Lung (tissue), 12 donors: ENCODE measurements around the gene PITRM1. TPM values are rescaled to one million over a fixed set of nuclear protein-coding genes. Genes with fewer than 3 reads are reported as not detected.
"Not testable (repeated sequence)": the region's sequence is repeated elsewhere in the genome, so short reads cannot be mapped to it uniquely, and the experiment has no call there.

Source experiments
- ATAC-seq: fragments of 200-7000 bp; cut with Tn5 transposase; one replicate; pipeline ENCODE4 v1.9.1; 2020; ENCODE audit warnings: moderate number of reproducible peaks; ENCODE audit not compliant: insufficient read depth, low FRiP score
- DNase-seq, 3 donors: peaks; one replicate each; pipeline ENCODE4 v3.0.0-alpha.2; 2013 to 2017
- H3K27ac ChIP-seq, 2 donors: one replicate each; pipeline ENCODE4 v1.5.1; 2013; ENCODE audit warnings: mild to moderate bottlenecking in 2 of 2, moderate library complexity in 2 of 2, control low read depth in 1 of 2, inconsistent platforms in 1 of 2, low read depth in 1 of 2, low read length in 1 of 2
- H3K27me3 ChIP-seq, 3 donors: one replicate each; pipeline ENCODE4 v1.5.1; 2013; ENCODE audit warnings: low read length in 2 of 3; ENCODE audit not compliant: control insufficient read depth in 3 of 3, insufficient read depth in 3 of 3
- H3K36me3 ChIP-seq, 4 donors: one replicate each; pipeline ENCODE4 v1.5.1; 2013; ENCODE audit warnings: low read length in 4 of 4, mild to moderate bottlenecking in 1 of 4, moderate library complexity in 1 of 4; ENCODE audit not compliant: control insufficient read depth in 4 of 4, insufficient read depth in 4 of 4
- H3K4me1 ChIP-seq, 5 donors: one replicate each; pipeline ENCODE4 v1.5.1; 2013; ENCODE audit warnings: low read length in 5 of 5, mild to moderate bottlenecking in 2 of 5, moderate library complexity in 1 of 5; ENCODE audit not compliant: control insufficient read depth in 5 of 5, insufficient read depth in 5 of 5
- H3K4me3 ChIP-seq: one replicate; pipeline ENCODE4 v1.5.1; 2013; ENCODE audit warnings: mild to moderate bottlenecking, control low read depth, moderate library complexity
- H3K9ac ChIP-seq, 2 donors: one replicate each; pipeline ENCODE4 v1.5.1; 2013; ENCODE audit warnings: low read length in 2 of 2, control low read depth in 1 of 2; ENCODE audit not compliant: insufficient read depth in 1 of 2
- H3K9me3 ChIP-seq, 4 donors: one replicate each; pipeline ENCODE4 v1.5.1; 2013; ENCODE audit warnings: low read length in 3 of 4, mild to moderate bottlenecking in 1 of 4, moderate library complexity in 1 of 4; ENCODE audit not compliant: control insufficient read depth in 4 of 4, insufficient read depth in 3 of 4
- WGBS, 2 donors: extraction: QIAGEN DNeasy Blood & Tissue Kit; methylation state at CpG; one replicate each; pipeline ENCODE4 v1.1.7; 2013; 5-methylcytosine and 5-hydroxymethylcytosine counted together
- polyA plus RNA-seq, 2 donors: library from polyadenylated mRNA; stranded (reverse); fragments of 200-250 nt; gene quantifications; one replicate each; pipeline ENCODE4 v1.2.1, GENCODE V29; 2013
- total RNA-seq, 2 donors: library from RNA; depleted of rRNA in 1 of 2; stranded (reverse); fragments of >200 nt in 1 of 2; gene quantifications; one replicate each; pipeline ENCODE4 v1.2.1, GENCODE V29; 2014 to 2021
- TF ChIP-seq, protein P1 (sequence below): IDR thresholded peaks from 2 replicates; pipeline ENCODE4 v1.5.1; 2012; ENCODE audit warnings: mild to moderate bottlenecking; ENCODE audit errors: control extremely low read depth, extremely low read depth
- donor health status: control.
- donor health status: control.
- donor health status: Bipolar disorder and iron deficiency.
- donor health status: healthy.
- donor health status: DM: yes; HTN: yes; CAD: no.

The PITRM1 gene
- total and polyA plus RNA-seq, 4 donors, result 46.5 to 88.5 (median 60.7) TPM

DNA sequence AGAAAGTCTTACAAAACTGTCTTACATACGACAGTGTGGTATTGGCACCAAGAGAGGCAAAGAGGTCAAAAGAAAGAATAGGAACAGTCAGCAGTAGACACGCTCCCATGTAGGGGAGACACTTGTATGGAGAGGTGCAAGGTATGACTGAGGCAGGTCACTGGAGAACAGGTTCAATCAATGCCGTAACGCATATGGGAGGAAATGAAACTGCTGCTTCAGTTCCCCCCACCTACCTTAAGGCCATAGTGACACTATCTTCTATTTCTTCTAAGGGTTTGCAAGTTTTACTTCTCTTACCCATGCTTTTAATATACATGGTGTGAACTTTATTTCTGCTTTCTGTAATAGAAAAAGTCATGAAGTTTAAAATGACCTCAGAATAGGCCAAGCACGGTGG is 5.5 kb upstream of the PITRM1 start:
- no peak for ATAC-seq
- H3K4me1 ChIP-seq, result peaks cover 0 to 6% (median 0%) of the 10 kb centered on the region in 5 donors
- H3K27me3 ChIP-seq, result no peaks in the 10 kb centered on the region
- DNase-seq, result no peak
- no peaks in the 10 kb centered on the region for H3K36me3 ChIP-seq
- H3K4me3 ChIP-seq, result no peak overlapping the region
- 77 to 84% methylated on average over 5 of the region's 5 CpGs for WGBS, 2 donors
- TF ChIP-seq, protein P1, sequence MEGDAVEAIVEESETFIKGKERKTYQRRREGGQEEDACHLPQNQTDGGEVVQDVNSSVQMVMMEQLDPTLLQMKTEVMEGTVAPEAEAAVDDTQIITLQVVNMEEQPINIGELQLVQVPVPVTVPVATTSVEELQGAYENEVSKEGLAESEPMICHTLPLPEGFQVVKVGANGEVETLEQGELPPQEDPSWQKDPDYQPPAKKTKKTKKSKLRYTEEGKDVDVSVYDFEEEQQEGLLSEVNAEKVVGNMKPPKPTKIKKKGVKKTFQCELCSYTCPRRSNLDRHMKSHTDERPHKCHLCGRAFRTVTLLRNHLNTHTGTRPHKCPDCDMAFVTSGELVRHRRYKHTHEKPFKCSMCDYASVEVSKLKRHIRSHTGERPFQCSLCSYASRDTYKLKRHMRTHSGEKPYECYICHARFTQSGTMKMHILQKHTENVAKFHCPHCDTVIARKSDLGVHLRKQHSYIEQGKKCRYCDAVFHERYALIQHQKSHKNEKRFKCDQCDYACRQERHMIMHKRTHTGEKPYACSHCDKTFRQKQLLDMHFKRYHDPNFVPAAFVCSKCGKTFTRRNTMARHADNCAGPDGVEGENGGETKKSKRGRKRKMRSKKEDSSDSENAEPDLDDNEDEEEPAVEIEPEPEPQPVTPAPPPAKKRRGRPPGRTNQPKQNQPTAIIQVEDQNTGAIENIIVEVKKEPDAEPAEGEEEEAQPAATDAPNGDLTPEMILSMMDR, result no peak
- H3K9ac ChIP-seq, result no peak overlapping the region
- H3K27ac ChIP-seq, result no peak overlapping the region
- H3K9me3 ChIP-seq, result no peaks in the 10 kb centered on the region

GRCh38 chr10:3173171-3173878 is 743 bp upstream of the PITRM1 start:
- Histone ChIP-seq H3K36me3 (peaks cover 0 to 12% (median 5%) of the 10 kb centered on the region in 4 donors), H3K9me3 (no peaks in the 10 kb centered on the region), H3K4me1 (peaks cover 0 to 11% (median 0%) of the 10 kb centered on the region in 5 donors), H3K27ac (peak overlapping the region in 1 of 2 donors; percentile 11), H3K27me3 (no peaks in the 10 kb centered on the region), H3K9ac (no peak overlapping the region), H3K4me3 (no peak overlapping the region)
- WGBS, 2 donors, result 46 to 59% methylated on average over 22 to 26 of the region's 26 CpGs
- TF ChIP-seq, protein P1, result no peak
- no peak for ATAC-seq
- no peak for DNase-seq

DNA sequence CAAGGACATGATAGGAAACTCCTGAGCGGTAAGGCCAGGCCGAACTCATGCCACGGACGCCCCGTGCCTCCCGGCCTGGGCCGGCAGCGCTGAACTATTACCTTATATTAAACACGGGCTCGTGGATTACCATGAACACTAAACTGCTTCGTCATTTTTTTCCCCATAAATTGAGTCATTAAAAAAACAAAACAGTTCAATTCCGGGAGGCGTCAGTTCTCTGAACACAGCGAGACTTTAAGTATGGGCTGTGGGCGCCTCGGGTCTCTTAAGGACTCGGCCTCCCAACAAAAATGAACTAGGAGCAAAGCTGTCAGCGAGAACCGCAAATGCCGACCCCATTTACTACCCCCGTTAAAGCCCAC is 519 bp downstream of the PITRM1 start:
- 0 to 1% methylated on average over 21 of the region's 21 CpGs for WGBS, 2 donors
- Histone ChIP-seq H3K27me3 (no peaks in the 10 kb centered on the region), H3K36me3 (peaks cover 0 to 21% (median 13%) of the 10 kb centered on the region in 4 donors), H3K9me3 (no peaks in the 10 kb centered on the region), H3K27ac (peak overlapping the region; percentile 87 to 96), H3K4me1 (peaks cover 0 to 11% (median 0%) of the 10 kb centered on the region in 5 donors), H3K4me3 (peak overlapping the region; percentile 76), H3K9ac (peak overlapping the region; percentile 65)
- ATAC-seq (no peak), DNase-seq (no peak)
- TF ChIP-seq, protein P1, result no peak

DNA sequence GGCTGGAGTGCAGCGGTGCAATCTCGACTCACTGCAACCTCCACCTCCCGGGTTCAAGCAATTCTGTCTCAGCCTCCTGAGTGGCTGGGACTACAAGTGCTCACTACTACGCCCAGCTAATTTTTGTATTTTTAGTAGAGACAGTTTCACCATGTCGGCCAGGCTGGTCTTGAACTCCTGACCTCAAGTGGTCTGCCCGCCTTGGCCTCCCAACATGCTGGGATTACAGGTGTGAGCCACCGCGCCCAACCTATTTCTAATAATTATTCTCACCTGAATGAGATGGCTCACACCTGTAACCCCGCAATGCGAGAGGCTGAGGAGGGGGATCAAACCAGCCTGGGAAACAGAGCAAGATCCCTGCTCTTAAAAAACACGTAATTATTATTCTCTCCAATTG is 1.1 kb downstream of the PITRM1 start:
- not testable (repeated sequence) for H3K27me3 ChIP-seq, H3K4me3 ChIP-seq, H3K9me3 ChIP-seq, H3K27ac ChIP-seq, DNase-seq, ATAC-seq
- Histone ChIP-seq H3K36me3 (peaks cover 5 to 27% (median 17%) of the 10 kb centered on the region in 4 donors), H3K9ac (peak overlapping the region; percentile 65), H3K4me1 (peaks cover 0 to 11% (median 0%) of the 10 kb centered on the region in 5 donors)
- WGBS, 2 donors, result 93 to 96% methylated on average over 11 of the region's 11 CpGs
